Measurements from ENCODE around the gene DHRSX.

Gene DHRSX

GRCh38 chrX:2283111-2283859 is 217.5 kb downstream of the DHRSX start:
- no peak overlapping the region for H3K4me3 ChIP-seq (ENCODE audit: low read depth, low read length)
- no peak overlapping the region for H3K27ac ChIP-seq (ENCODE audit: extremely low read depth, low read depth, low read length)
- no peaks in the 10 kb centered on the region for H3K36me3 ChIP-seq (ENCODE audit: control insufficient read depth in 2 of 2, insufficient read depth in 1 of 2, low read length in 2 of 2)
- no peaks in the 10 kb centered on the region for H3K4me1 ChIP-seq (ENCODE audit: control insufficient read depth, insufficient read depth, low read length)
- H3K9me3 ChIP-seq (ENCODE audit: control insufficient read depth, insufficient read depth, low read depth, low read length) = no peaks in the 10 kb centered on the region; the same call in 1 of the 2 replicates
- CTCF ChIA-PET = no interaction called here
- POLR2A ChIA-PET = no interaction called here
- peak; percentile 51; the same call in 1 of the 2 replicates for TF ChIP-seq ZNF600 (tag by site-specific recombination; IDR thresholded peaks at IDR 0.05)
- TF ChIP-seq ZNF514 (tag by site-specific recombination; IDR thresholded peaks at IDR 0.05) = no peak

DNA sequence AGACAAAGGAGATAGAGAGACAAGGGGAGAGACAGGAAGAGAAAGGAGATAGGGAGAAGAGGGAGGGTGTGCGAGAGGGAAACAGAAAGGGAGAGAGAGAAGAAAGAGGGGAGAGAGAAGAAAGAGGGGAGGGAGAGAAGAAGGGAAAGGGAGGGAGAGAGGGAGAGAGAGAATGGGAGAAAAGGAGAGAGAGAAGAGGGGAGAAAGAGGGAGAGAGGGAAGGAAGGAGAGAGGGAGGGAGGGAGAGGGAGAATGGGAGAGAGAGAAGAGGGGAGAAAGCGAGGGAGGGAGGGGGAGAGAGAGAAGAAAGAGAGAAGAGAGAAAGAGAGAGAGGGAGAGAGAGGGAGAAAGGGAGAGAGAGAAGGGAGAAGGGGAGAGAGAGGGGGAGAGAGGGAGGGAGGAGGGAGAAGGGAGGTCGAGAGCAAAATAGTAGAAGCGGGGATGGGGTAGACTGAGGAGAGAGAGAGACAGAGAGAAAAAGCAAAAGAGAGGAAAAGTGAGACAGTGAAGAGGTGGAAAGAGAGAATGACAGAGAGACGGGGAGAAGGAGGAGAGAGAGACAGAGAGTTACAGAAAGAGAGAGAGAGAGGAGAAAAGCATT is 218.2 kb downstream of the DHRSX start:
- ChIA-PET POLR2A (no interaction called here), CTCF (no interaction called here)
- Histone ChIP-seq H3K4me1 (ENCODE audit: control insufficient read depth, insufficient read depth, low read length) (no peaks in the 10 kb centered on the region), H3K4me3 (ENCODE audit: low read depth, low read length) (no peak overlapping the region), H3K9me3 (ENCODE audit: control insufficient read depth, insufficient read depth, low read depth, low read length) (no peaks in the 10 kb centered on the region; the same call in 1 of the 2 replicates), H3K36me3 (ENCODE audit: control insufficient read depth in 2 of 2, insufficient read depth in 1 of 2, low read length in 2 of 2) (no peaks in the 10 kb centered on the region), H3K27ac (ENCODE audit: extremely low read depth, low read depth, low read length) (no peak overlapping the region)
- TF ChIP-seq, protein P1, sequence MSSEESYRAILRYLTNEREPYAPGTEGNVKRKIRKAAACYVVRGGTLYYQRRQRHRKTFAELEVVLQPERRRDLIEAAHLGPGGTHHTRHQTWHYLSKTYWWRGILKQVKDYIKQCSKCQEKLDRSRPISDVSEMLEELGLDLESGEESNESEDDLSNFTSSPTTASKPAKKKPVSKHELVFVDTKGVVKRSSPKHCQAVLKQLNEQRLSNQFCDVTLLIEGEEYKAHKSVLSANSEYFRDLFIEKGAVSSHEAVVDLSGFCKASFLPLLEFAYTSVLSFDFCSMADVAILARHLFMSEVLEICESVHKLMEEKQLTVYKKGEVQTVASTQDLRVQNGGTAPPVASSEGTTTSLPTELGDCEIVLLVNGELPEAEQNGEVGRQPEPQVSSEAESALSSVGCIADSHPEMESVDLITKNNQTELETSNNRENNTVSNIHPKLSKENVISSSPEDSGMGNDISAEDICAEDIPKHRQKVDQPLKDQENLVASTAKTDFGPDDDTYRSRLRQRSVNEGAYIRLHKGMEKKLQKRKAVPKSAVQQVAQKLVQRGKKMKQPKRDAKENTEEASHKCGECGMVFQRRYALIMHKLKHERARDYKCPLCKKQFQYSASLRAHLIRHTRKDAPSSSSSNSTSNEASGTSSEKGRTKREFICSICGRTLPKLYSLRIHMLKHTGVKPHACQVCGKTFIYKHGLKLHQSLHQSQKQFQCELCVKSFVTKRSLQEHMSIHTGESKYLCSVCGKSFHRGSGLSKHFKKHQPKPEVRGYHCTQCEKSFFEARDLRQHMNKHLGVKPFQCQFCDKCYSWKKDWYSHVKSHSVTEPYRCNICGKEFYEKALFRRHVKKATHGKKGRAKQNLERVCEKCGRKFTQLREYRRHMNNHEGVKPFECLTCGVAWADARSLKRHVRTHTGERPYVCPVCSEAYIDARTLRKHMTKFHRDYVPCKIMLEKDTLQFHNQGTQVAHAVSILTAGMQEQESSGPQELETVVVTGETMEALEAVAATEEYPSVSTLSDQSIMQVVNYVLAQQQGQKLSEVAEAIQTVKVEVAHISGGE (tag by site-specific recombination; conservative IDR thresholded peaks at IDR 0.05; ENCODE audit: low read depth) = no peak
- peak; percentile 51; the same call in 1 of the 2 replicates for TF ChIP-seq ZNF366 (tag by site-specific recombination; conservative IDR thresholded peaks at IDR 0.05)
- TF ChIP-seq ZNF169 (tag by site-specific recombination; IDR thresholded peaks at IDR 0.05) = peak; percentile 87
- TF ChIP-seq ZNF214 (tag by site-specific recombination; IDR thresholded peaks at IDR 0.05; ENCODE audit: borderline replicate concordance) = no peak
- peak; percentile 90 for TF ChIP-seq PRDM1 (tag by site-specific recombination; IDR thresholded peaks at IDR 0.05)
- no peak for TF ChIP-seq ZSCAN16 (tag by site-specific recombination; IDR thresholded peaks at IDR 0.05)
- TF ChIP-seq ZNF549 (tag by site-specific recombination; IDR thresholded peaks at IDR 0.05) = no peak
- no peak for TF ChIP-seq ZNF292 (tag by site-specific recombination; IDR thresholded peaks at IDR 0.05; ENCODE audit: borderline replicate concordance, low read depth)
- TF ChIP-seq ZNF596 (tag by site-specific recombination; IDR thresholded peaks at IDR 0.05) = peak; percentile 81

GRCh38 chrX:2272337-2272736 is 228.4 kb downstream of the DHRSX start:
- H3K27ac ChIP-seq (ENCODE audit: extremely low read depth, low read depth, low read length) = no peak overlapping the region
- no peaks in the 10 kb centered on the region for H3K4me1 ChIP-seq (ENCODE audit: control insufficient read depth, insufficient read depth, low read length)
- CTCF ChIA-PET = no interaction called here
- POLR2A ChIA-PET = no interaction called here
- no peak overlapping the region for H3K4me3 ChIP-seq (ENCODE audit: low read depth, low read length)
- no peaks in the 10 kb centered on the region for H3K9me3 ChIP-seq (ENCODE audit: control insufficient read depth, insufficient read depth, low read depth, low read length)
- H3K36me3 ChIP-seq (ENCODE audit: control insufficient read depth in 2 of 2, insufficient read depth in 1 of 2, low read length in 2 of 2) = no peaks in the 10 kb centered on the region; a peak in 1 of 3 replicates
- no peak for TF ChIP-seq ZNF626 (tag by site-specific recombination; IDR thresholded peaks at IDR 0.05)
- TF ChIP-seq ZNF350 (tag by site-specific recombination; IDR thresholded peaks at IDR 0.05) = no peak
- TF ChIP-seq ZNF426 (tag by site-specific recombination; IDR thresholded peaks at IDR 0.05) = no peak
- TF ChIP-seq TSHZ1 (tag by site-specific recombination; IDR thresholded peaks at IDR 0.05; ENCODE audit: borderline replicate concordance) = no peak
- no peak for TF ChIP-seq GFI1B (tag by site-specific recombination; IDR thresholded peaks at IDR 0.05)
- TF ChIP-seq ZEB2 (tag by site-specific recombination; IDR thresholded peaks at IDR 0.05) = no peak
- no peak for TF ChIP-seq YY2 (tag by site-specific recombination; IDR thresholded peaks at IDR 0.05)
- no peak for TF ChIP-seq ZNF174 (tag by site-specific recombination; IDR thresholded peaks at IDR 0.05)
- TF ChIP-seq, protein P2, sequence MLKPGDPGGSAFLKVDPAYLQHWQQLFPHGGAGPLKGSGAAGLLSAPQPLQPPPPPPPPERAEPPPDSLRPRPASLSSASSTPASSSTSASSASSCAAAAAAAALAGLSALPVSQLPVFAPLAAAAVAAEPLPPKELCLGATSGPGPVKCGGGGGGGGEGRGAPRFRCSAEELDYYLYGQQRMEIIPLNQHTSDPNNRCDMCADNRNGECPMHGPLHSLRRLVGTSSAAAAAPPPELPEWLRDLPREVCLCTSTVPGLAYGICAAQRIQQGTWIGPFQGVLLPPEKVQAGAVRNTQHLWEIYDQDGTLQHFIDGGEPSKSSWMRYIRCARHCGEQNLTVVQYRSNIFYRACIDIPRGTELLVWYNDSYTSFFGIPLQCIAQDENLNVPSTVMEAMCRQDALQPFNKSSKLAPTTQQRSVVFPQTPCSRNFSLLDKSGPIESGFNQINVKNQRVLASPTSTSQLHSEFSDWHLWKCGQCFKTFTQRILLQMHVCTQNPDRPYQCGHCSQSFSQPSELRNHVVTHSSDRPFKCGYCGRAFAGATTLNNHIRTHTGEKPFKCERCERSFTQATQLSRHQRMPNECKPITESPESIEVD (tag by site-specific recombination; IDR thresholded peaks at IDR 0.05) = no peak
- TF ChIP-seq BCL11A (tag by site-specific recombination; IDR thresholded peaks at IDR 0.05; ENCODE audit: low read depth) = no peak
- no peak for TF ChIP-seq ZNF274 (IDR thresholded peaks at IDR 0.05; ENCODE audit: low read length)
- TF ChIP-seq ZNF274 (tag by site-specific recombination; IDR thresholded peaks at IDR 0.05; ENCODE audit: borderline replicate concordance) = no peak

Measured in HEK293 (cell line).